ENCODE measurements around the gene CREB1.

Gene CREB1

GRCh38 chr2:207499114-207499513 is 30.6 kb upstream of the CREB1 start (continued):
- no peak for TF ChIP-seq ZNF26 (tag by site-specific recombination; IDR thresholded peaks at IDR 0.05)
- TF ChIP-seq ZNF398 (tag by site-specific recombination; IDR thresholded peaks at IDR 0.05) = no peak
- TF ChIP-seq ZBTB11 (tag by site-specific recombination; conservative IDR thresholded peaks at IDR 0.05; ENCODE audit: low read depth) = no peak
- TF ChIP-seq SP7 (tag by site-specific recombination; IDR thresholded peaks at IDR 0.05) = no peak
- TF ChIP-seq TSHZ1 (tag by site-specific recombination; IDR thresholded peaks at IDR 0.05; ENCODE audit: borderline replicate concordance) = no peak
- no peak for TF ChIP-seq ZNF658 (tag by site-specific recombination; IDR thresholded peaks at IDR 0.05)
- no peak for TF ChIP-seq SP3 (tag by site-specific recombination; IDR thresholded peaks at IDR 0.05)
- TF ChIP-seq ZFHX2 (tag by site-specific recombination; conservative IDR thresholded peaks at IDR 0.05) = no peak
- TF ChIP-seq ZBTB26 (tag by site-specific recombination; optimal IDR thresholded peaks at IDR 0.05) = no peak
- TF ChIP-seq ZNF354C (tag by site-specific recombination; IDR thresholded peaks at IDR 0.05; ENCODE audit: borderline replicate concordance, low read depth) = no peak
- TF ChIP-seq ZNF394 (tag by site-specific recombination; IDR thresholded peaks at IDR 0.05; ENCODE audit: borderline replicate concordance) = no peak
- no peak for TF ChIP-seq ZNF48 (tag by site-specific recombination; IDR thresholded peaks at IDR 0.05)
- TF ChIP-seq ZNF600 (tag by site-specific recombination; IDR thresholded peaks at IDR 0.05) = no peak
- TF ChIP-seq EGR2 (tag by site-specific recombination; IDR thresholded peaks at IDR 0.05; ENCODE audit: low read depth) = no peak
- TF ChIP-seq OVOL3 (tag by site-specific recombination; IDR thresholded peaks at IDR 0.05) = no peak

All from HEK293 (cell line).